Measurements from ENCODE around the gene ITGA4.

DNA sequence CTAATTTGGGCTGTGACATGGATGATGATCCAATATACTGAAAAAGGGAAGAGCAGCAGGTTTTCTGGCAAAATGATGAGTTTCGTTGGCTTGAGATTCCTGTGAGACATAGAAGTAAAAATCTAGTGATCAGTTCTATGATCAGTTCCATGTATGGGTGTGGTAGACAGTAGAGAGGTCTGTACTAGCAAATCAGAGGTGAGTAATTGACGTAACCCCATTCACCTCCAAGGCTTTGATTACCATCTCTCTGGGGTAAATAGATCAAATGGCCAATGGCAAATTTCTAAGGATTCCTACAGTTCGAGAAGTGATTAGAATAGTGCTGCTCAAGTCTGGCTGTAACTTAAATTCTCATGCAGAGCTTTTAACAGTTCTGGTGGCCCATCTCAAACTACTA lies 6.4 kb downstream of the ITGA4 start:
- TF ChIP-seq, protein P1, sequence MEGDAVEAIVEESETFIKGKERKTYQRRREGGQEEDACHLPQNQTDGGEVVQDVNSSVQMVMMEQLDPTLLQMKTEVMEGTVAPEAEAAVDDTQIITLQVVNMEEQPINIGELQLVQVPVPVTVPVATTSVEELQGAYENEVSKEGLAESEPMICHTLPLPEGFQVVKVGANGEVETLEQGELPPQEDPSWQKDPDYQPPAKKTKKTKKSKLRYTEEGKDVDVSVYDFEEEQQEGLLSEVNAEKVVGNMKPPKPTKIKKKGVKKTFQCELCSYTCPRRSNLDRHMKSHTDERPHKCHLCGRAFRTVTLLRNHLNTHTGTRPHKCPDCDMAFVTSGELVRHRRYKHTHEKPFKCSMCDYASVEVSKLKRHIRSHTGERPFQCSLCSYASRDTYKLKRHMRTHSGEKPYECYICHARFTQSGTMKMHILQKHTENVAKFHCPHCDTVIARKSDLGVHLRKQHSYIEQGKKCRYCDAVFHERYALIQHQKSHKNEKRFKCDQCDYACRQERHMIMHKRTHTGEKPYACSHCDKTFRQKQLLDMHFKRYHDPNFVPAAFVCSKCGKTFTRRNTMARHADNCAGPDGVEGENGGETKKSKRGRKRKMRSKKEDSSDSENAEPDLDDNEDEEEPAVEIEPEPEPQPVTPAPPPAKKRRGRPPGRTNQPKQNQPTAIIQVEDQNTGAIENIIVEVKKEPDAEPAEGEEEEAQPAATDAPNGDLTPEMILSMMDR (IDR thresholded peaks at IDR 0.05): no peak
- TF ChIP-seq POLR2A (IDR thresholded peaks at IDR 0.05): no peak

Measured in esophagus squamous epithelium (tissue), 4 donors.